ENCODE data around the gene SLC2A2. TPM values are rescaled to one million over a fixed set of nuclear protein-coding genes. Genes with fewer than 3 reads are reported as not detected.

The SLC2A2 gene
- total RNA-seq: not detected

DNA sequence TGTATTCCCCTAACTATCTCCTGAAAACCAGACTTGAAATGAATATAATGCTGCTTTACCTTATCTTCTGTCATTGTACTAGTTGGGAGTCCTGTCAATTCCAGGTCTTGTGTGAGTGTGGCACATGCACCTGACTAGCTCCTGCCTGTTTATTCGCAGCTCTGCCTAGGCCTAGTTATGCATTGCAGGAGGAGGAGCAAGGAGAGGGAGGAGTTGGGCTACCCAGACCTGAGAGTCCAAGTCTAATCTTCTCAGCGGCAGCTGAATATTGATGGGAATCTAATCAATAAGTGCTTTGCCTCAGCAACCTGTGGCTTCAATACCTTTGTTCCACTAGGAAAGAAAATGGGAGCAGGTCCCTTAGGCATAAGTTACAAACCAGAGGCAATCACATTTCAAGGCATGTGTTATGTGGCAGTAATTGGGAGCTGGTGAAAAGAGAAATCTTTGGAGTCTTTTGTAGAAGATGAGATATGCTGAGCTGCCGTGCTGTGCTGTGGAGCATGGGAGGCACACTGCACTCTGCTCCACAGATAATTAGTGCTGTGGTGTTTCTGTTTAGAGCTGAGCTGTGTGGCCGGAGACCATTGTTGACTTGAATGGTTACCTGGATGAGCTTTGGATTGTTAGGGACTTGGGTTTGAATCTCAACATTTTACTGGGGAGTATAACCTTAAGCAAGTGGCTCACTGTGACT, at the start of gene SLC2A2:
Gene SLC2A2 (minus strand): TSS at position 124 of the 697 bp plus-strand sequence. CDS start 50 bp downstream, at position 74.
- no peak for DNase-seq
- 84 to 97% methylated on average over 4 of the region's 4 CpGs for WGBS, 2 donors
- Histone ChIP-seq H3K9me3 (no peaks in the 10 kb centered on the region), H3K36me3 (no peaks in the 10 kb centered on the region), H3K27me3 (peaks cover 0 to 77% (median 0%) of the 10 kb centered on the region in 4 donors), H3K4me3 (no peak within 1 kb of the TSS), H3K4me1 (peaks cover 6 to 17% (median 8%) of the 10 kb centered on the region in 3 donors), H3K27ac (no peak within 1 kb of the TSS)
- no peak for TF ChIP-seq POLR2A (IDR thresholded peaks at IDR 0.05)
- TF ChIP-seq, protein P1, sequence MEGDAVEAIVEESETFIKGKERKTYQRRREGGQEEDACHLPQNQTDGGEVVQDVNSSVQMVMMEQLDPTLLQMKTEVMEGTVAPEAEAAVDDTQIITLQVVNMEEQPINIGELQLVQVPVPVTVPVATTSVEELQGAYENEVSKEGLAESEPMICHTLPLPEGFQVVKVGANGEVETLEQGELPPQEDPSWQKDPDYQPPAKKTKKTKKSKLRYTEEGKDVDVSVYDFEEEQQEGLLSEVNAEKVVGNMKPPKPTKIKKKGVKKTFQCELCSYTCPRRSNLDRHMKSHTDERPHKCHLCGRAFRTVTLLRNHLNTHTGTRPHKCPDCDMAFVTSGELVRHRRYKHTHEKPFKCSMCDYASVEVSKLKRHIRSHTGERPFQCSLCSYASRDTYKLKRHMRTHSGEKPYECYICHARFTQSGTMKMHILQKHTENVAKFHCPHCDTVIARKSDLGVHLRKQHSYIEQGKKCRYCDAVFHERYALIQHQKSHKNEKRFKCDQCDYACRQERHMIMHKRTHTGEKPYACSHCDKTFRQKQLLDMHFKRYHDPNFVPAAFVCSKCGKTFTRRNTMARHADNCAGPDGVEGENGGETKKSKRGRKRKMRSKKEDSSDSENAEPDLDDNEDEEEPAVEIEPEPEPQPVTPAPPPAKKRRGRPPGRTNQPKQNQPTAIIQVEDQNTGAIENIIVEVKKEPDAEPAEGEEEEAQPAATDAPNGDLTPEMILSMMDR (IDR thresholded peaks at IDR 0.05): no peak
- intact Hi-C loops (cut with DNase I): no loop called here

DNA sequence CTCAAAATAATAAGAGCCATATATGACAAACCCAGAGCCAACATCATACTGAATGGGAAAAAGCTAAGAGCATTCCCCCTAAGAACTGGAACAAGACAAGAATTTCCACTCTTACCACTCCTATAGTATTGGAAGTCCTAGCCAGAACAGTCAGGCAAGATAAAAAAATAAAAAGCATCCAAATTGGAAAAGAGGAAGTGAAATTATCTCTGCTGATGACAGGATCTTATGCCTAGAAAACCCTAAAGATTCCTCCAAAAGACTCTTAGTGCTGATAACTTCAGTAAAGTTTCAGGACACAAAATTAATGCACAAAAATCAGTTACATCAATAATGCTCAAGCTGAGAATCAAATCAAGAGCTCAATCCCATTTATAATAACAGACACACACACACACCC, 45.9 kb upstream of the SLC2A2 start:
- intact Hi-C loops (cut with DNase I): no loop called here
- Histone ChIP-seq H3K9me3 (no peaks in the 10 kb centered on the region), H3K27me3 (no peaks in the 10 kb centered on the region), H3K4me3 (no peak overlapping the region), H3K36me3 (peaks cover 0 to 10% (median 0%) of the 10 kb centered on the region in 3 donors), H3K27ac (no peak overlapping the region), H3K4me1 (no peaks in the 10 kb centered on the region)
- no peak for DNase-seq
- TF ChIP-seq, protein P1 (IDR thresholded peaks at IDR 0.05): no peak
- TF ChIP-seq POLR2A (IDR thresholded peaks at IDR 0.05): no peak

DNA sequence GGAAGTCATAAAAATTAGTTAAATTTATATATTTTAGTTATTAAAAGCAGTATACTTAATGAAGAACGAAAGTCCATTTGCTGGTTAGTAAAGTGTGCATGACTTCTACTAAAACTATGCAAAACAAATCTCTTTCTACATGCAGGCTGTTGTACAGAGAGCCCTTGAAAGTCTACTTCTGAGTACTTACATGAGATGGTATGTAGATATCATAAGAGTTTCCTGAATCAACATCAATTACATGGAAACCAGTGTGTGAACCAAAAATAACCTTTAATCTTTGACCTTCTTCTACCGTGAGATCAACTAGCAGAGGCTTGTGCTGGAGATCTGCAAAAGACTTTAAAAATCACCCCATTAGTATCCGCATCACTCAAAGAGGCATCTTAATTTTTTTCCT, 42.1 kb upstream of the SLC2A2 start:
- DNase-seq: no peak
- Histone ChIP-seq H3K4me1 (no peaks in the 10 kb centered on the region), H3K4me3 (no peak overlapping the region), H3K9me3 (no peaks in the 10 kb centered on the region), H3K27ac (no peak overlapping the region), H3K27me3 (no peaks in the 10 kb centered on the region), H3K36me3 (peaks cover 0 to 13% (median 0%) of the 10 kb centered on the region in 3 donors)
- intact Hi-C loops (cut with DNase I): no loop called here
- 89 to 93% methylated on average over 3 of the region's 3 CpGs for WGBS, 2 donors
- TF ChIP-seq POLR2A (IDR thresholded peaks at IDR 0.05): no peak
- TF ChIP-seq, protein P1 (IDR thresholded peaks at IDR 0.05): no peak

DNA sequence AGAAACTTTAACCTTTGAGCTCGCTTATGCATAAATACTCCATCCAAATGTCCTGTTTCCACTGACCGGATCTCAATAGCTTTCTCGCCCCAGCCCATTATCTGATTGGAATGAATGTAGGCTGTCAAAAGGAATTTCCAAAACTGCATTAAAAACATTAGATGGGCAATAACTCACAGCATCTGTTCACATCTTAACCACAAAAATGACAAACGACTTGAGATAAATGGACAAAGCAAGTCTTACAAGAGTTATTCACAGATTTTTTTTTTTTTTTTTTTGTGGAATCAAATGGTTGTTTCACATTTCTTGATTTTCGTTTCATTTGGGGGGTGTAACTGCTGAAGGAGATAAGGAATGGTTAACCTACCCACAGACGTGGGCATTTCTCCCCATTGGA, 39.7 kb upstream of the SLC2A2 start:
- TF ChIP-seq POLR2A (IDR thresholded peaks at IDR 0.05): no peak
- TF ChIP-seq, protein P1 (IDR thresholded peaks at IDR 0.05): no peak
- H3K36me3 ChIP-seq: peaks cover 0 to 13% (median 0%) of the 10 kb centered on the region in 3 donors
- DNase-seq: no peak
- intact Hi-C loops (cut with DNase I): no loop called here
- no peaks in the 10 kb centered on the region for H3K4me1 ChIP-seq
- H3K9me3 ChIP-seq: no peaks in the 10 kb centered on the region
- H3K27me3 ChIP-seq: no peaks in the 10 kb centered on the region
- no peak overlapping the region for H3K4me3 ChIP-seq
- H3K27ac ChIP-seq: no peak overlapping the region
- WGBS, 2 donors: 82 to 83% methylated on average over 6 of the region's 6 CpGs

DNA sequence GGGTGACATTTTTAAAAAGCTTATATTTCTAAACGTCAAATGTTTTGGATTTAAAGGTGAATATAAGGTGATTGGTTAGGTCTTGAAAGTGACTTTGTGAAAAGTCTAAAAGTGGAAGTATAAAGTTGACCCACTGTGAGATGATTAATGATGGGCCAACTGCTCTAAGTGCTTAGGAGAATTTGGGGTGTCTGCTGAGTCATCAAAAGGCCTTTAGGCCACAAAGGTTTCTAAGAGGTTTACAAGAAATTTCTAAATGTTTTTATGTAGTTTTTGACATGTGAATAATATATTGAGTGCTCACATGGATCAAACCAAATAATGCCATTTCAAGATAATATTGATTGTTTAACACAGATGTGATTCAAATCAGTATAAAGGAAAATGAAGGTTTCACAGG, 39.2 kb upstream of the SLC2A2 start:
- DNase-seq: no peak
- WGBS, 2 donors: 72 to 88% methylated on average over 1 of the region's 1 CpG
- H3K9me3 ChIP-seq: no peaks in the 10 kb centered on the region
- intact Hi-C loops (cut with DNase I): no loop called here
- H3K27me3 ChIP-seq: no peaks in the 10 kb centered on the region
- peaks cover 0 to 13% (median 0%) of the 10 kb centered on the region in 3 donors for H3K36me3 ChIP-seq
- no peak overlapping the region for H3K27ac ChIP-seq
- H3K4me3 ChIP-seq: no peak overlapping the region
- H3K4me1 ChIP-seq: no peaks in the 10 kb centered on the region
- TF ChIP-seq, protein P1 (IDR thresholded peaks at IDR 0.05): no peak
- TF ChIP-seq POLR2A (IDR thresholded peaks at IDR 0.05): no peak
